HL-60 (cell line): ENCODE data around the gene IFNL2.

Experiments
- DNase-seq, 2 experiments: peaks; one replicate each; pipeline ENCODE4 v3.0.0-alpha.2; 2010 to 2020; ENCODE audit warnings: low read depth in 1 of 2, low spot score in 1 of 2
- H3K27ac ChIP-seq: fragments of 250-450 bp; sonication (Bioruptor Pico); replicated peaks from 2 replicates; pipeline ENCODE4 v1.5.1; 2020; ENCODE audit warnings: mild to moderate bottlenecking, moderate library complexity
- H3K27me3 ChIP-seq: fragments of 250-450 bp; sonication (Bioruptor Pico); 2 replicates; pipeline ENCODE4 v1.5.1; 2021; ENCODE audit warnings: mild to moderate bottlenecking, moderate library complexity; ENCODE audit not compliant: insufficient read depth, poor library complexity, severe bottlenecking
- H3K4me3 ChIP-seq: replicated peaks from 2 replicates; pipeline ENCODE4 v1.5.1; 2011; ENCODE audit warnings: mild to moderate bottlenecking, control low read depth, low read length; ENCODE audit not compliant: insufficient read depth
- GABPA ChIP-seq: IDR thresholded peaks from 2 replicates; pipeline ENCODE4 v1.6.1; 2012; ENCODE audit warnings: low read depth
- POLR2AphosphoS5 ChIP-seq: IDR thresholded peaks from 2 replicates; pipeline ENCODE4 v1.6.1; 2012; ENCODE audit warnings: low read depth
- SPI1 ChIP-seq: IDR thresholded peaks from 2 replicates; pipeline ENCODE4 v1.6.1; 2012; ENCODE audit warnings: low read depth, mild to moderate bottlenecking, borderline replicate concordance
- TF ChIP-seq, protein P1 (sequence below): IDR thresholded peaks from 2 replicates; pipeline ENCODE4 v1.6.1; 2012; ENCODE audit warnings: low read depth; ENCODE audit not compliant: insufficient replicate concordance
- TF ChIP-seq, protein P2 (sequence below): IDR thresholded peaks from one replicate; pipeline ENCODE4 v1.5.1; 2011; ENCODE audit warnings: low read length, control low read depth, inconsistent platforms; ENCODE audit not compliant: insufficient read depth

IFNL2 gene

DNA sequence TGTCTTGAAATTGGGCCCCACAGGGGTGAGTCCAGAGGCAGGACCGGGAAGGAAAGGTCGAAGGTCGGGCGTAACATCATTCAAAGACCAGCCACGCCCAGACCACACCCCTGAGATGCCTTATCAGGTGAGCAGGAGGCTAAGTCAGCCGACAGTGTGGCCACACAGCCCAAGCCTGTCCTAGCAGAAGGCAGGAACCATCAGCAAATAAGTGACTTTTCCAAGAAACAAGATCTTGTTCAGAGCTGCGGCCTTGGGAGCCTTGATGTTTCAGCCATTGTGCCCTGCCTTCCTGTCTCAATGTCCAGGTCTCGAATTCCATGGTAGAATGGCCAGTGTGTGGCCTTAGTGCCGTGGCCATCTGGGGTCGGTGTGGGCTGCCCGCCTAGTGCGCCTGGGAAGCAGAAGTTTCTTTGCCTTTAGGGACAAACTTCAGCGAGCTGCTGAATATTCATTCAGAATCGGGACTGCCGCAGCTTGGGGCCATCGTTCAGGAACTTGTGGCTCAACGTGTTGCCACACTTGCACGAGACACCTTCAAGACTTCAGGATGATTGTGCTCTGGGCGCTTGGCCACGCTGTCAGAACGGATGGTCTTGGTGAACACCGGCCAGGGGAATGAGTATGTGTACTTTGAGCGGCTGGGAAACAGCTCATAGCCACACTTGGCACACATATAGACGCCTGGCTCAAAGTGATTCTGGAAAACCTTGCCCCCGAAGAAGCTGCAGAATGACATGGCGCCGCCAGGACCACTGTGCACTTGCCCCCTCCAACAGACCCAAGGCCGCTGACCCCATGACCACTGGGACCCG is 13.5 kb upstream of the IFNL2 start:
- H3K27me3 ChIP-seq = peaks cover 9% of the 10 kb centered on the region
- no peak for DNase-seq
- TF ChIP-seq, protein P1, sequence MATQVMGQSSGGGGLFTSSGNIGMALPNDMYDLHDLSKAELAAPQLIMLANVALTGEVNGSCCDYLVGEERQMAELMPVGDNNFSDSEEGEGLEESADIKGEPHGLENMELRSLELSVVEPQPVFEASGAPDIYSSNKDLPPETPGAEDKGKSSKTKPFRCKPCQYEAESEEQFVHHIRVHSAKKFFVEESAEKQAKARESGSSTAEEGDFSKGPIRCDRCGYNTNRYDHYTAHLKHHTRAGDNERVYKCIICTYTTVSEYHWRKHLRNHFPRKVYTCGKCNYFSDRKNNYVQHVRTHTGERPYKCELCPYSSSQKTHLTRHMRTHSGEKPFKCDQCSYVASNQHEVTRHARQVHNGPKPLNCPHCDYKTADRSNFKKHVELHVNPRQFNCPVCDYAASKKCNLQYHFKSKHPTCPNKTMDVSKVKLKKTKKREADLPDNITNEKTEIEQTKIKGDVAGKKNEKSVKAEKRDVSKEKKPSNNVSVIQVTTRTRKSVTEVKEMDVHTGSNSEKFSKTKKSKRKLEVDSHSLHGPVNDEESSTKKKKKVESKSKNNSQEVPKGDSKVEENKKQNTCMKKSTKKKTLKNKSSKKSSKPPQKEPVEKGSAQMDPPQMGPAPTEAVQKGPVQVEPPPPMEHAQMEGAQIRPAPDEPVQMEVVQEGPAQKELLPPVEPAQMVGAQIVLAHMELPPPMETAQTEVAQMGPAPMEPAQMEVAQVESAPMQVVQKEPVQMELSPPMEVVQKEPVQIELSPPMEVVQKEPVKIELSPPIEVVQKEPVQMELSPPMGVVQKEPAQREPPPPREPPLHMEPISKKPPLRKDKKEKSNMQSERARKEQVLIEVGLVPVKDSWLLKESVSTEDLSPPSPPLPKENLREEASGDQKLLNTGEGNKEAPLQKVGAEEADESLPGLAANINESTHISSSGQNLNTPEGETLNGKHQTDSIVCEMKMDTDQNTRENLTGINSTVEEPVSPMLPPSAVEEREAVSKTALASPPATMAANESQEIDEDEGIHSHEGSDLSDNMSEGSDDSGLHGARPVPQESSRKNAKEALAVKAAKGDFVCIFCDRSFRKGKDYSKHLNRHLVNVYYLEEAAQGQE = no peak
- no peak for TF ChIP-seq POLR2AphosphoS5
- no peak for TF ChIP-seq GABPA
- TF ChIP-seq, protein P2, sequence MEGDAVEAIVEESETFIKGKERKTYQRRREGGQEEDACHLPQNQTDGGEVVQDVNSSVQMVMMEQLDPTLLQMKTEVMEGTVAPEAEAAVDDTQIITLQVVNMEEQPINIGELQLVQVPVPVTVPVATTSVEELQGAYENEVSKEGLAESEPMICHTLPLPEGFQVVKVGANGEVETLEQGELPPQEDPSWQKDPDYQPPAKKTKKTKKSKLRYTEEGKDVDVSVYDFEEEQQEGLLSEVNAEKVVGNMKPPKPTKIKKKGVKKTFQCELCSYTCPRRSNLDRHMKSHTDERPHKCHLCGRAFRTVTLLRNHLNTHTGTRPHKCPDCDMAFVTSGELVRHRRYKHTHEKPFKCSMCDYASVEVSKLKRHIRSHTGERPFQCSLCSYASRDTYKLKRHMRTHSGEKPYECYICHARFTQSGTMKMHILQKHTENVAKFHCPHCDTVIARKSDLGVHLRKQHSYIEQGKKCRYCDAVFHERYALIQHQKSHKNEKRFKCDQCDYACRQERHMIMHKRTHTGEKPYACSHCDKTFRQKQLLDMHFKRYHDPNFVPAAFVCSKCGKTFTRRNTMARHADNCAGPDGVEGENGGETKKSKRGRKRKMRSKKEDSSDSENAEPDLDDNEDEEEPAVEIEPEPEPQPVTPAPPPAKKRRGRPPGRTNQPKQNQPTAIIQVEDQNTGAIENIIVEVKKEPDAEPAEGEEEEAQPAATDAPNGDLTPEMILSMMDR = no peak
- TF ChIP-seq SPI1 = no peak
- no peak overlapping the region for H3K27ac ChIP-seq
- no peak overlapping the region for H3K4me3 ChIP-seq

DNA sequence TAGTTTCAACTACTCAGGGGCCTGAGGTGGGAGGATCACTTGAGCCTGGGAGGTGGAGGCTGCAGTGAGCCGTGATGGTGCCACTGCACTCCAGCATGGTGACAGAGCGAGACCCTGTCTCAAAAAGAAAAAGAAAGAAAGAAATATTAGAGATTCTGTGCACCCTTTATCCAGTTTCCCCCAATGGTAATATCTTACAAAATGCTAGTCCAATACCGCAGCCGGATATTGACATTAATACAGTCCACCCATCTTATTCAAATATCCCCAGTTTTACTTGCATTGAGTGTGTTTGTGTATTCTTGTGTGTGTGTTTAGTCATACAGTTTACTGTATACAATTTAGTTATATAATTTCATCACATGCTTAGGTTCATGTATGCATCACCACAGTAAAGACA is 11.0 kb upstream of the IFNL2 start:
- TF ChIP-seq, protein P2 = no peak
- TF ChIP-seq, protein P1 = no peak
- no peak overlapping the region for H3K4me3 ChIP-seq
- DNase-seq = no peak
- H3K27me3 ChIP-seq = peaks cover 4% of the 10 kb centered on the region
- H3K27ac ChIP-seq = no peak overlapping the region

DNA sequence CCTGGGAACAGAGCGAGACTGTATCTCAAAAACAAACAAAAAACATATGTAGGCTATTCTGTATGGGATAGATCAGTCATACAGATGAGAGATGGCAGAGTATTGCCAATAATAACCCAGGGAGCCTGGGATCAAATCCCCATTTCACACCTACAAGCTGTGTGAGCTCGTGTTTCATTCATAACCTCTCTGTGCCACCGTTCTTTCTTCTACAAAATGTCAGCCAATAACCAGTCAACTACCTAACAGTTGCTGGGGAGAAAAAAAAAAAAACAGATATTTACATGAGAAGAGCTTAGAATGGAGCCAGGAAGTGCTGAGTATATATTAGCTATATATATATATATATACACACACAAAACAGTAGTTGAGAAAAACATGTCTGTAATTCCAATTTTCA is 6.5 kb upstream of the IFNL2 start:
- DNase-seq = no peak
- TF ChIP-seq GABPA (no peak), SPI1 (no peak), POLR2AphosphoS5 (no peak)
- TF ChIP-seq, protein P1 = no peak
- TF ChIP-seq, protein P2 = no peak
- Histone ChIP-seq H3K27me3 (peaks cover 23% of the 10 kb centered on the region), H3K27ac (no peak overlapping the region), H3K4me3 (no peak overlapping the region)
